CD14-positive monocyte (primary cell): Measurements from ENCODE around the gene CYB561A3. TPM values are rescaled to one million over a fixed set of nuclear protein-coding genes. Genes with fewer than 3 reads are reported as not detected.

Source experiments
- DNase-seq, 3 donors: peaks; one replicate each; pipeline ENCODE4 v3.0.0-alpha.2; 2011 to 2022
- H2AFZ ChIP-seq: 2 replicates; pipeline ENCODE4 v1.6.0; 2012; ENCODE audit warnings: mild to moderate bottlenecking, low read depth, low read length, inconsistent platforms; ENCODE audit not compliant: insufficient read depth, poor library complexity, severe bottlenecking
- H3K27ac ChIP-seq, 2 donors: 1 replicate in 1 of 2; 2 replicates in 1 of 2; pipeline ENCODE4 v1.5.1; 2012 to 2013; ENCODE audit warnings: low read length in 2 of 2, control low read depth in 1 of 2, inconsistent platforms in 1 of 2, low read depth in 1 of 2, mild to moderate bottlenecking in 1 of 2
- H3K27me3 ChIP-seq, 2 donors: one replicate each; pipeline versions ENCODE4 v1.6.0 to v1.6.1; 2011 to 2013; ENCODE audit warnings: low read length in 2 of 2; ENCODE audit not compliant: control insufficient read depth in 2 of 2, insufficient read depth in 2 of 2
- H3K36me3 ChIP-seq, 2 donors: replicated peaks in 1 of 2; 1 replicate in 1 of 2; 2 replicates in 1 of 2; pipeline versions ENCODE4 v1.5.1 to v1.6.1; 2012 to 2013; ENCODE audit warnings: low read length in 2 of 2, control low read depth in 1 of 2, inconsistent platforms in 1 of 2, mild to moderate bottlenecking in 1 of 2; ENCODE audit not compliant: insufficient read depth in 2 of 2, control insufficient read depth in 1 of 2
- H3K4me1 ChIP-seq, 2 donors: 1 replicate in 1 of 2; 2 replicates in 1 of 2; pipeline versions ENCODE4 v1.5.1 to v1.6.1; 2012 to 2013; ENCODE audit warnings: low read length in 2 of 2, control low read depth in 1 of 2, inconsistent platforms in 1 of 2, mild to moderate bottlenecking in 1 of 2, moderate library complexity in 1 of 2; ENCODE audit not compliant: insufficient read depth in 2 of 2, control insufficient read depth in 1 of 2
- H3K4me2 ChIP-seq: replicated peaks from 2 replicates; pipeline ENCODE3; 2012; ENCODE audit warnings: low read length, moderate library complexity, mild to moderate bottlenecking; ENCODE audit not compliant: poor library complexity, severe bottlenecking; ENCODE audit errors: extremely low read depth
- H3K4me3 ChIP-seq, 3 experiments: fragments of 200-600 bp in 1 of 3; sonication (generic) in 1 of 3; replicated peaks in 1 of 3; 1 replicate in 2 of 3; 2 replicates in 1 of 3; pipeline ENCODE4 v1.5.1; 2011 to 2013; ENCODE audit warnings: low read length in 3 of 3, mild to moderate bottlenecking in 3 of 3, control low read depth in 2 of 3, low read depth in 2 of 3, inconsistent platforms in 1 of 3, moderate library complexity in 1 of 3
- H3K79me2 ChIP-seq: 2 replicates; pipeline ENCODE4 v1.6.0; 2012; ENCODE audit warnings: mild to moderate bottlenecking, control low read depth, inconsistent platforms, low read length, moderate library complexity; ENCODE audit not compliant: insufficient read depth
- H3K9ac ChIP-seq: 2 replicates; pipeline ENCODE4 v1.6.0; 2017; ENCODE audit warnings: low read length, mild to moderate bottlenecking; ENCODE audit not compliant: insufficient read depth, poor library complexity, severe bottlenecking
- H3K9me3 ChIP-seq, 2 donors: replicated peaks in 1 of 2; 1 replicate in 1 of 2; 2 replicates in 1 of 2; pipeline versions ENCODE4 v1.5.1 to v1.6.1; 2012 to 2013; ENCODE audit warnings: low read length in 2 of 2, control low read depth in 1 of 2; ENCODE audit not compliant: control insufficient read depth in 1 of 2, insufficient read depth in 1 of 2
- H4K20me1 ChIP-seq: 2 replicates; pipeline ENCODE4 v1.6.0; 2012; ENCODE audit warnings: mild to moderate bottlenecking, low read length, control low read depth, moderate library complexity; ENCODE audit not compliant: insufficient read depth
- H3K27ac Mint-ChIP-seq, 7 donors: one replicate each; pipeline ENCODE4 v1.8.0; 2020; ENCODE audit warnings: mild to moderate bottlenecking in 7 of 7, mixed read lengths in 7 of 7, moderate library complexity in 6 of 7, inconsistent platforms in 2 of 7
- H3K27me3 Mint-ChIP-seq, 3 donors: one replicate each; pipeline ENCODE4 v1.8.0; 2021 to 2022; ENCODE audit warnings: low read depth in 3 of 3, mild to moderate bottlenecking in 3 of 3, mixed read lengths in 3 of 3, moderate library complexity in 3 of 3, inconsistent platforms in 1 of 3
- H3K36me3 Mint-ChIP-seq, 2 donors: one replicate each; pipeline ENCODE4 v1.8.0; 2020; ENCODE audit warnings: mixed read lengths in 2 of 2, inconsistent platforms in 1 of 2, mild to moderate bottlenecking in 1 of 2
- H3K4me1 Mint-ChIP-seq: one replicate; pipeline ENCODE4 v1.8.0; 2020; ENCODE audit warnings: mild to moderate bottlenecking, mixed read lengths
- H3K4me3 Mint-ChIP-seq, 2 donors: one replicate each; pipeline ENCODE4 v1.8.0; 2020; ENCODE audit warnings: mild to moderate bottlenecking in 2 of 2, mixed read lengths in 2 of 2, moderate library complexity in 1 of 2
- H3K9me3 Mint-ChIP-seq, 7 donors: one replicate each; pipeline ENCODE4 v1.8.0; 2020 to 2022; ENCODE audit warnings: mixed read lengths in 7 of 7, mild to moderate bottlenecking in 6 of 7, moderate library complexity in 6 of 7, inconsistent platforms in 2 of 7
- CTCF ChIP-seq: fragments of 200-600 bp; IDR thresholded peaks from one replicate; pipeline ENCODE4 v1.8.0; 2022; ENCODE audit warnings: antibody characterized with exemption, mild to moderate bottlenecking
- WGBS: methylation state at CpG from one replicate; pipeline ENCODE4 v1.1.5; 2013; ENCODE audit warnings: missing lambda C conversion rate; ENCODE audit not compliant: insufficient coverage; 5-methylcytosine and 5-hydroxymethylcytosine counted together
- intact Hi-C, 2 donors: fragments of 100-400 bp; cut with micrococcal nuclease; formaldehyde crosslinking; loops; one replicate each; pipeline versions ENCODE4 v1.15.0 to v1.15.1; 2023
- polyA plus RNA-seq, 3 donors: library from polyadenylated mRNA; depleted of rRNA in 1 of 3; unstranded in 2 of 3; stranded (reverse) in 1 of 3; fragments of 300-500 nt in 2 of 3; fragments of >200 nt in 1 of 3; fragmentation: Illumina TruSeq in 2 of 3; gene quantifications; 1 replicate in 2 of 3; 2 replicates in 1 of 3; pipeline ENCODE4 v1.2.3, GENCODE V29; 2012 to 2021

Gene CYB561A3
- polyA plus RNA-seq, 3 donors = 79.7 to 112 (median 112) TPM

- H3K4me1 Mint-ChIP-seq = peaks cover 35% of the 10 kb centered on the region
- WGBS = 30% methylated on average over 7 of the region's 8 CpGs
- intact Hi-C loops = loop anchor here (1.0 to 5.0 kb wide), 4 partner anchors 48 to 101 kb away; no protein-coding TSS in a partner anchor
Measured at GRCh38 chr11:61336171-61336935, 25.3 kb downstream of the CYB561A3 start.

GRCh38 chr11:61335355-61335710 is 26.3 kb downstream of the CYB561A3 start:
- Histone ChIP-seq H3K27ac (no peak overlapping the region), H2AFZ (no peak overlapping the region), H3K4me2 (no peak overlapping the region)

More at GRCh38 chr11:61336171-61336935, 25.3 kb downstream of the CYB561A3 start:
- Histone ChIP-seq H3K36me3 (peaks cover 3 to 7% of the 10 kb centered on the region in 2 donors), H4K20me1 (peaks cover 8% of the 10 kb centered on the region), H3K4me3 (no peak overlapping the region), H3K9me3 (no peaks in the 10 kb centered on the region), H2AFZ (peak overlapping the region; percentile 6), H3K9ac (no peak overlapping the region), H3K27ac (no peak overlapping the region), H3K27me3 (no peaks in the 10 kb centered on the region), H3K4me1 (peaks cover 25 to 32% of the 10 kb centered on the region in 2 donors), H3K4me2 (no peak overlapping the region), H3K79me2 (peaks cover 16% of the 10 kb centered on the region)
- peak; percentile 95 for TF ChIP-seq CTCF
- DNase-seq = peak; percentile 69 to 83 (median 79)
- no peak overlapping the region for H3K4me3 Mint-ChIP-seq
- H3K27me3 Mint-ChIP-seq = peaks cover 1 to 2% (median 2%) of the 10 kb centered on the region in 3 donors
- peak overlapping the region in 3 of 7 donors; percentile 42 to 78 (median 69) for H3K27ac Mint-ChIP-seq
- peaks cover 20 to 27% of the 10 kb centered on the region in 2 donors for H3K36me3 Mint-ChIP-seq
- H3K9me3 Mint-ChIP-seq = no peaks in the 10 kb centered on the region

More at GRCh38 chr11:61335355-61335710, 26.3 kb downstream of the CYB561A3 start:
- Histone ChIP-seq H3K27me3 (no peaks in the 10 kb centered on the region), H3K9ac (no peak overlapping the region), H3K4me1 (peaks cover 28 to 37% of the 10 kb centered on the region in 2 donors), H3K36me3 (peaks cover 3 to 4% of the 10 kb centered on the region in 2 donors), H3K79me2 (peaks cover 26% of the 10 kb centered on the region), H4K20me1 (peaks cover 14% of the 10 kb centered on the region), H3K4me3 (no peak overlapping the region), H3K9me3 (no peaks in the 10 kb centered on the region)
- Mint-ChIP-seq H3K9me3 (no peaks in the 10 kb centered on the region), H3K27ac (peak overlapping the region in 1 of 7 donors; percentile 68), H3K4me1 (peaks cover 39% of the 10 kb centered on the region), H3K27me3 (peaks cover 0 to 2% (median 2%) of the 10 kb centered on the region in 3 donors), H3K4me3 (no peak overlapping the region), H3K36me3 (peaks cover 16 to 22% of the 10 kb centered on the region in 2 donors)
- no peak for TF ChIP-seq CTCF
- 0% methylated on average over 1 of the region's 1 CpG for WGBS
- no peak for DNase-seq
- intact Hi-C loops = loop anchor here in 1 of 2 donors (5.0 kb wide), 1 partner anchor 102 kb away; no protein-coding TSS in a partner anchor
